Neural cell (in vitro differentiated cells): ENCODE data around the gene PRDM2. TPM values are rescaled to one million over a fixed set of nuclear protein-coding genes. Genes with fewer than 3 reads are reported as not detected.

Source experiments
- H2AFZ ChIP-seq: fragments of 200-600, 300-800 bp; sonication (generic), shearing (Covaris generic); 2 replicates; pipeline ENCODE4 v1.6.0; 2014; ENCODE audit warnings: low read depth, mild to moderate bottlenecking, antibody characterized with exemption, low read length, moderate library complexity
- H3F3A ChIP-seq: fragments of 200-600 bp; shearing (Covaris generic); 2 replicates; pipeline ENCODE4 v1.6.1; 2016; ENCODE audit warnings: mild to moderate bottlenecking, moderate library complexity, mixed read lengths, antibody characterized with exemption, low read length; ENCODE audit not compliant: insufficient read depth, poor library complexity, severe bottlenecking
- H3K27ac ChIP-seq: fragments of 200-600, 300-800 bp; sonication (generic), shearing (Covaris generic); 2 replicates; pipeline ENCODE4 v1.5.1; 2014; ENCODE audit warnings: mild to moderate bottlenecking, low read length, moderate library complexity
- H3K27me3 ChIP-seq: fragments of 300-800, 200-600 bp; sonication (generic), shearing (Covaris generic); 2 replicates; pipeline ENCODE4 v1.6.0; 2014; ENCODE audit warnings: mild to moderate bottlenecking, low read depth, low read length, moderate library complexity; ENCODE audit not compliant: insufficient read depth
- H3K36me3 ChIP-seq: fragments of 300-800, 200-600 bp; sonication (generic), shearing (Covaris generic); 2 replicates; pipeline ENCODE4 v1.5.1; 2014; ENCODE audit warnings: mild to moderate bottlenecking, antibody characterized with exemption, low read length, moderate library complexity; ENCODE audit not compliant: insufficient read depth
- H3K4me2 ChIP-seq: fragments of 300-800, 200-600 bp; sonication (generic), shearing (Covaris generic); 2 replicates; pipeline ENCODE4 v1.6.0; 2014; ENCODE audit warnings: mild to moderate bottlenecking, low read length
- H3K4me3 ChIP-seq: fragments of 300-800, 200-600 bp; sonication (generic), shearing (Covaris generic); 2 replicates; pipeline ENCODE4 v1.5.1; 2014; ENCODE audit warnings: mild to moderate bottlenecking, low read length, moderate library complexity
- H3K79me2 ChIP-seq: fragments of 200-600 bp; shearing (Covaris generic); replicated peaks from 2 replicates; pipeline ENCODE4 v1.6.0; 2014; ENCODE audit warnings: mild to moderate bottlenecking, low read length, moderate library complexity; ENCODE audit not compliant: insufficient read depth
- H3K9ac ChIP-seq: fragments of 300-800, 200-600 bp; sonication (generic), shearing (Covaris generic); 2 replicates; pipeline ENCODE4 v1.6.1; 2016; ENCODE audit warnings: mild to moderate bottlenecking, low read length, mixed read lengths
- H3K9me2 ChIP-seq: fragments of 200-600 bp; shearing (Covaris generic); 2 replicates; pipeline ENCODE4 v1.6.1; 2016; ENCODE audit warnings: mild to moderate bottlenecking, low read length, mixed read lengths; ENCODE audit not compliant: insufficient read depth
- H3K9me3 ChIP-seq: fragments of 200-600, 300-800 bp; sonication (generic), shearing (Covaris generic); 2 replicates; pipeline ENCODE4 v1.6.1; 2016; ENCODE audit warnings: mild to moderate bottlenecking, mixed run types, low read length, moderate library complexity, mixed read lengths
- H4K20me1 ChIP-seq: fragments of 200-600 bp; shearing (Covaris generic); 2 replicates; pipeline ENCODE4 v1.6.1; 2016; ENCODE audit warnings: mild to moderate bottlenecking, mixed run types; ENCODE audit not compliant: insufficient read depth
- EP300 ChIP-seq: fragments of 450-650 bp; conservative IDR thresholded peaks from 2 replicates; pipeline ENCODE4 v1.6.1; 2014; ENCODE audit warnings: antibody characterized with exemption, mild to moderate bottlenecking, moderate library complexity; ENCODE audit not compliant: poor library complexity, severe bottlenecking
- EZH2 ChIP-seq: fragments of 200-600, 300-800 bp; shearing (Covaris generic), sonication (generic); IDR thresholded peaks from 2 replicates; pipeline ENCODE4 v1.6.1; 2014; ENCODE audit warnings: antibody characterized with exemption, low read length, borderline replicate concordance, mild to moderate bottlenecking; ENCODE audit not compliant: insufficient read depth, poor library complexity, severe bottlenecking
- MXI1 ChIP-seq: fragments of 450-650 bp; conservative IDR thresholded peaks from 2 replicates; pipeline ENCODE4 v1.6.1; 2014; ENCODE audit warnings: antibody characterized with exemption, mild to moderate bottlenecking; ENCODE audit not compliant: poor library complexity, severe bottlenecking
- POLR2AphosphoS5 ChIP-seq: IDR thresholded peaks from 2 replicates; pipeline ENCODE4 v1.6.1; 2012
- RAD21 ChIP-seq: fragments of 450-650 bp; conservative IDR thresholded peaks from 2 replicates; pipeline ENCODE4 v1.6.1; 2014; ENCODE audit warnings: antibody characterized with exemption, mild to moderate bottlenecking, moderate library complexity
- SMC3 ChIP-seq: fragments of 450-650 bp; conservative IDR thresholded peaks from 2 replicates; pipeline ENCODE4 v1.6.1; 2014; ENCODE audit warnings: antibody characterized with exemption, mild to moderate bottlenecking, moderate library complexity; ENCODE audit not compliant: poor library complexity
- TAF1 ChIP-seq: IDR thresholded peaks from 2 replicates; pipeline ENCODE4 v1.6.1; 2012; ENCODE audit warnings: low read depth
- polyA plus RNA-seq: library from polyadenylated mRNA; depleted of rRNA; stranded (reverse); fragments of >200 nt; gene quantifications from 2 replicates; pipeline ENCODE4 v1.2.3, GENCODE V29; 2014
- TF ChIP-seq, protein P1 (sequence below): IDR thresholded peaks from 2 replicates; pipeline ENCODE4 v1.6.1; 2012; ENCODE audit warnings: borderline replicate concordance
- TF ChIP-seq, protein P2 (sequence below): fragments of 450-650 bp; IDR thresholded peaks from 2 replicates; pipeline ENCODE4 v1.5.1; 2014; ENCODE audit warnings: antibody characterized with exemption, mild to moderate bottlenecking, moderate library complexity; ENCODE audit not compliant: poor library complexity, severe bottlenecking

PRDM2 gene
- polyA plus RNA-seq, 1 donor from 2014 or later, result 10.7 TPM

DNA sequence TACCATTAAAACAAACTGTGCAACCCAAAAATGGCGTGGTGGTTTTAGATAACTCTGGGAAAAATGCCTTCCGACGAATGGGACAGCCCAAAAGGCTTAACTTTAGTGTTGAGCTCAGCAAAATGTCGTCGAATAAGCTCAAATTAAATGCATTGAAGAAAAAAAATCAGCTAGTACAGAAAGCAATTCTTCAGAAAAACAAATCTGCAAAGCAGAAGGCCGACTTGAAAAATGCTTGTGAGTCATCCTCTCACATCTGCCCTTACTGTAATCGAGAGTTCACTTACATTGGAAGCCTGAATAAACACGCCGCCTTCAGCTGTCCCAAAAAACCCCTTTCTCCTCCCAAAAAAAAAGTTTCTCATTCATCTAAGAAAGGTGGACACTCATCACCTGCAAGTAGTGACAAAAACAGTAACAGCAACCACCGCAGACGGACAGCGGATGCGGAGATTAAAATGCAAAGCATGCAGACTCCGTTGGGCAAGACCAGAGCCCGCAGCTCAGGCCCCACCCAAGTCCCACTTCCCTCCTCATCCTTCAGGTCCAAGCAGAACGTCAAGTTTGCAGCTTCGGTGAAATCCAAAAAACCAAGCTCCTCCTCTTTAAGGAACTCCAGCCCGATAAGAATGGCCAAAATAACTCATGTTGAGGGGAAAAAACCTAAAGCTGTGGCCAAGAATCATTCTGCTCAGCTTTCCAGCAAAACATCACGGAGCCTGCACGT is 82.1 kb downstream of the PRDM2 start:
- H3K4me3 ChIP-seq, result no peak overlapping the region

DNA sequence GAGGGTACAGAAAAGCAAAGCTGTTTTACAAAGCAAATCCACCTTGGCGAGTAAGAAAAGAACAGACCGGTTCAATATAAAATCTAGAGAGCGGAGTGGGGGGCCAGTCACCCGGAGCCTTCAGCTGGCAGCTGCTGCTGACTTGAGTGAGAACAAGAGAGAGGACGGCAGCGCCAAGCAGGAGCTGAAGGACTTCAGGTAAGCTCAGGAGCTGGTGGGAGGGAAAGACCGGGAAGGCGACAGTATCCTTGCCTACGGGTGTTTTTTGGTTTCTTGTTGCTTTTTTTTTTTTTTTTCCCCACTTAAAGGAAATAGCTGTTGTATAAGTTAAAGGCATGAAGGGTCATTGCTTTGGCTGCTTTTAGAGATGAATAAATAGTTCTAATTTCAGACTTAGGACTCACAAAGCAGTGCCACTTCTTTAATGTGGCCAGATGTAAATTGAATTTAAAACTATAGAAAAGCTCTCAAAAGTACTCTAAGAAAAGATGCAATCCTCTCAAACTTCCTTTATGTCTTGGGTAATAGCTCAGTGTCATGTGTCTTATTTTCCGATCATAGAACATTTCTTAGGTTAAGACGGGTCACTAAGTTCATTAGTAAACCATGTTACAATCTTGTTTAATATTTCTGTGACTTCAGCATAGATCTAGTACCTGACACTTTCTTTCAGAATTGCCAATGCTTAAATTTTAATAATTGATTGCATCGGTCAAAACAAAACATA is 82.8 kb downstream of the PRDM2 start:
- no peaks in the 10 kb centered on the region for H3K9me2 ChIP-seq
- peaks cover 7% of the 10 kb centered on the region for H3K36me3 ChIP-seq
- H3F3A ChIP-seq, result no peaks in the 10 kb centered on the region
- H4K20me1 ChIP-seq, result no peaks in the 10 kb centered on the region
- no peak overlapping the region for H3K9ac ChIP-seq
- no peak overlapping the region for H3K27ac ChIP-seq
- no peaks in the 10 kb centered on the region for H3K9me3 ChIP-seq
- no peak overlapping the region for H3K4me2 ChIP-seq
- no peak overlapping the region for H2AFZ ChIP-seq
- H3K79me2 ChIP-seq, result peaks cover 14% of the 10 kb centered on the region
- H3K27me3 ChIP-seq, result no peaks in the 10 kb centered on the region
- no peak overlapping the region for H3K4me3 ChIP-seq
- TF ChIP-seq RAD21, result no peak
- TF ChIP-seq TAF1, result no peak
- TF ChIP-seq, protein P1, sequence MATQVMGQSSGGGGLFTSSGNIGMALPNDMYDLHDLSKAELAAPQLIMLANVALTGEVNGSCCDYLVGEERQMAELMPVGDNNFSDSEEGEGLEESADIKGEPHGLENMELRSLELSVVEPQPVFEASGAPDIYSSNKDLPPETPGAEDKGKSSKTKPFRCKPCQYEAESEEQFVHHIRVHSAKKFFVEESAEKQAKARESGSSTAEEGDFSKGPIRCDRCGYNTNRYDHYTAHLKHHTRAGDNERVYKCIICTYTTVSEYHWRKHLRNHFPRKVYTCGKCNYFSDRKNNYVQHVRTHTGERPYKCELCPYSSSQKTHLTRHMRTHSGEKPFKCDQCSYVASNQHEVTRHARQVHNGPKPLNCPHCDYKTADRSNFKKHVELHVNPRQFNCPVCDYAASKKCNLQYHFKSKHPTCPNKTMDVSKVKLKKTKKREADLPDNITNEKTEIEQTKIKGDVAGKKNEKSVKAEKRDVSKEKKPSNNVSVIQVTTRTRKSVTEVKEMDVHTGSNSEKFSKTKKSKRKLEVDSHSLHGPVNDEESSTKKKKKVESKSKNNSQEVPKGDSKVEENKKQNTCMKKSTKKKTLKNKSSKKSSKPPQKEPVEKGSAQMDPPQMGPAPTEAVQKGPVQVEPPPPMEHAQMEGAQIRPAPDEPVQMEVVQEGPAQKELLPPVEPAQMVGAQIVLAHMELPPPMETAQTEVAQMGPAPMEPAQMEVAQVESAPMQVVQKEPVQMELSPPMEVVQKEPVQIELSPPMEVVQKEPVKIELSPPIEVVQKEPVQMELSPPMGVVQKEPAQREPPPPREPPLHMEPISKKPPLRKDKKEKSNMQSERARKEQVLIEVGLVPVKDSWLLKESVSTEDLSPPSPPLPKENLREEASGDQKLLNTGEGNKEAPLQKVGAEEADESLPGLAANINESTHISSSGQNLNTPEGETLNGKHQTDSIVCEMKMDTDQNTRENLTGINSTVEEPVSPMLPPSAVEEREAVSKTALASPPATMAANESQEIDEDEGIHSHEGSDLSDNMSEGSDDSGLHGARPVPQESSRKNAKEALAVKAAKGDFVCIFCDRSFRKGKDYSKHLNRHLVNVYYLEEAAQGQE, result no peak
- TF ChIP-seq, protein P2, sequence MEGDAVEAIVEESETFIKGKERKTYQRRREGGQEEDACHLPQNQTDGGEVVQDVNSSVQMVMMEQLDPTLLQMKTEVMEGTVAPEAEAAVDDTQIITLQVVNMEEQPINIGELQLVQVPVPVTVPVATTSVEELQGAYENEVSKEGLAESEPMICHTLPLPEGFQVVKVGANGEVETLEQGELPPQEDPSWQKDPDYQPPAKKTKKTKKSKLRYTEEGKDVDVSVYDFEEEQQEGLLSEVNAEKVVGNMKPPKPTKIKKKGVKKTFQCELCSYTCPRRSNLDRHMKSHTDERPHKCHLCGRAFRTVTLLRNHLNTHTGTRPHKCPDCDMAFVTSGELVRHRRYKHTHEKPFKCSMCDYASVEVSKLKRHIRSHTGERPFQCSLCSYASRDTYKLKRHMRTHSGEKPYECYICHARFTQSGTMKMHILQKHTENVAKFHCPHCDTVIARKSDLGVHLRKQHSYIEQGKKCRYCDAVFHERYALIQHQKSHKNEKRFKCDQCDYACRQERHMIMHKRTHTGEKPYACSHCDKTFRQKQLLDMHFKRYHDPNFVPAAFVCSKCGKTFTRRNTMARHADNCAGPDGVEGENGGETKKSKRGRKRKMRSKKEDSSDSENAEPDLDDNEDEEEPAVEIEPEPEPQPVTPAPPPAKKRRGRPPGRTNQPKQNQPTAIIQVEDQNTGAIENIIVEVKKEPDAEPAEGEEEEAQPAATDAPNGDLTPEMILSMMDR, result no peak
- no peak for TF ChIP-seq POLR2AphosphoS5
- TF ChIP-seq MXI1, result no peak
- no peak for TF ChIP-seq SMC3
- TF ChIP-seq EP300, result no peak

More for the DNA sequence above, 82.1 kb downstream of the PRDM2 start:
- Histone ChIP-seq H3K79me2 (peaks cover 11% of the 10 kb centered on the region), H3K27me3 (no peaks in the 10 kb centered on the region), H3F3A (no peaks in the 10 kb centered on the region), H4K20me1 (no peaks in the 10 kb centered on the region), H3K9ac (no peak overlapping the region), H3K9me2 (no peaks in the 10 kb centered on the region), H3K36me3 (peaks cover 7% of the 10 kb centered on the region), H3K9me3 (no peaks in the 10 kb centered on the region), H3K27ac (no peak overlapping the region), H2AFZ (no peak overlapping the region), H3K4me2 (no peak overlapping the region)
- TF ChIP-seq SMC3 (no peak), EP300 (no peak), MXI1 (no peak), TAF1 (no peak), RAD21 (no peak), EZH2 (no peak), POLR2AphosphoS5 (no peak)
- TF ChIP-seq, protein P1, result no peak
- TF ChIP-seq, protein P2, result no peak
